ENCODE results near the gene CHCHD3.

GRCh38 chr7:133053321-133053891 lies 28.5 kb downstream of the CHCHD3 start:
- no peak for TF ChIP-seq CTCF (IDR thresholded peaks at IDR 0.05)
- no peak for TF ChIP-seq POLR2A (IDR thresholded peaks at IDR 0.05)

Data from right lobe of liver (tissue), 4 donors.